Aorta (tissue), 5 donors: ENCODE results near the gene TMOD1. TPM values are rescaled to one million over a fixed set of nuclear protein-coding genes. Genes with fewer than 3 reads are reported as not detected.
A peak's percentile ranks its signal among the peaks of the same experiment; 100 is the strongest.

Experiments
- ATAC-seq: fragments of 200-7000 bp; cut with Tn5 transposase; one replicate; pipeline ENCODE4 v1.9.1; 2022; ENCODE audit warnings: moderate library complexity; ENCODE audit not compliant: low FRiP score
- DNase-seq, 2 donors: peaks; one replicate each; pipeline ENCODE4 v3.0.0-alpha.2; 2020
- H3K27ac ChIP-seq, 2 donors: one replicate each; pipeline ENCODE4 v1.5.1; 2013; ENCODE audit warnings: low read length in 2 of 2, mild to moderate bottlenecking in 2 of 2, moderate library complexity in 2 of 2, control low read depth in 1 of 2, inconsistent platforms in 1 of 2, low read depth in 1 of 2
- H3K27me3 ChIP-seq, 2 donors: one replicate each; pipeline ENCODE4 v1.6.1; 2013; ENCODE audit warnings: control low read depth in 1 of 2, low read length in 1 of 2, mild to moderate bottlenecking in 1 of 2, moderate library complexity in 1 of 2; ENCODE audit not compliant: insufficient read depth in 2 of 2, control insufficient read depth in 1 of 2
- H3K36me3 ChIP-seq, 2 donors: one replicate each; pipeline ENCODE4 v1.6.1; 2013; ENCODE audit warnings: control low read depth in 1 of 2, low read length in 1 of 2, mild to moderate bottlenecking in 1 of 2; ENCODE audit not compliant: insufficient read depth in 2 of 2, control insufficient read depth in 1 of 2
- H3K4me1 ChIP-seq, 2 donors: one replicate each; pipeline ENCODE4 v1.6.1; 2013; ENCODE audit warnings: low read length in 2 of 2, control low read depth in 1 of 2, mild to moderate bottlenecking in 1 of 2, moderate library complexity in 1 of 2; ENCODE audit not compliant: insufficient read depth in 2 of 2, control insufficient read depth in 1 of 2
- H3K4me3 ChIP-seq, 2 donors: one replicate each; pipeline ENCODE4 v1.5.1; 2013; ENCODE audit warnings: low read length in 2 of 2, control low read depth in 1 of 2, mild to moderate bottlenecking in 1 of 2
- H3K9me3 ChIP-seq: one replicate; pipeline ENCODE4 v1.6.1; 2013; ENCODE audit warnings: mild to moderate bottlenecking, low read length; ENCODE audit not compliant: control insufficient read depth
- WGBS, 2 donors: extraction: QIAGEN DNeasy Blood & Tissue Kit; methylation state at CpG; one replicate each; pipeline ENCODE4 v1.1.7; 2013; 5-methylcytosine and 5-hydroxymethylcytosine counted together
- intact Hi-C, 2 donors: fragments of 100-400 bp; cut with DNase I; formaldehyde crosslinking; loops; one replicate each; pipeline versions ENCODE4 v1.14.2 to v1.15.0; 2022
- polyA plus RNA-seq, 2 donors: library from polyadenylated mRNA; stranded (reverse); fragments of 200-250 nt; gene quantifications; one replicate each; pipeline ENCODE4 v1.2.3, GENCODE V29; 2013
- total RNA-seq, 2 donors: library from RNA; stranded (reverse); fragmentation: NEBNext Ultra II Directional; extraction: Animal tissue kit (Norgen Biotek cat#: 25700); gene quantifications; one replicate each; pipeline ENCODE4 v1.2.1, GENCODE V29; 2021
- donor health status: healthy with polysubstance abuse.
- donor health status: Bipolar disorder and iron deficiency.
- donor health status: DM: no; HTN: no; CAD: no.
- donor health status: DM: no; HTN: no; CAD: no.
- donor health status: DM: yes; HTN: yes; CAD: no.

The TMOD1 gene
- total and polyA plus RNA-seq, 4 donors = 24.5 to 102 (median 41.4) TPM

DNA sequence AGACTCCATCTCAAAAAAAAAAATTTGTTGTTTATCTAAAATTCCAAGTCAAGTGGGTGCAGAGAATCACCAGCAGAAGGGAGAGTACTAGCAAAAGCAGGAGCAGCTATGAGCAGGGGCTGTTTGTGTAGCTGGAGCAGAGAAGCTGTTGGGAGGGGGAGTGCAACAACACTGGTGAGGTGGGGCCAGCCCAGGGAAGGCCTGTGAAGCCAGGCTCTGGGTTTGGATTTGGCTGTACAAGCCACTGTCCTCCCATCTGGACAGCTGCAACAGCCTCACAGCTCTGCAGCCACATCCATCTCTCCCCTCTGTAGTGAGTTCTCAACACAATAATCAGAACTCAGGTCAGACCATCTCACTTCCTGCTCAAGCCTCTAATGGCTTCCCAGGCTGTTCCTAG, 59.4 kb downstream of the TMOD1 start:
- no peaks in the 10 kb centered on the region for H3K27me3 ChIP-seq
- no peak overlapping the region for H3K27ac ChIP-seq
- H3K4me3 ChIP-seq = no peak overlapping the region
- peaks cover 0 to 2% of the 10 kb centered on the region in 2 donors for H3K36me3 ChIP-seq
- peaks cover 0 to 5% of the 10 kb centered on the region in 2 donors for H3K4me1 ChIP-seq
- no peaks in the 10 kb centered on the region for H3K9me3 ChIP-seq
- DNase-seq (no peak), ATAC-seq (no peak)
- intact Hi-C loops = no loop called here

DNA sequence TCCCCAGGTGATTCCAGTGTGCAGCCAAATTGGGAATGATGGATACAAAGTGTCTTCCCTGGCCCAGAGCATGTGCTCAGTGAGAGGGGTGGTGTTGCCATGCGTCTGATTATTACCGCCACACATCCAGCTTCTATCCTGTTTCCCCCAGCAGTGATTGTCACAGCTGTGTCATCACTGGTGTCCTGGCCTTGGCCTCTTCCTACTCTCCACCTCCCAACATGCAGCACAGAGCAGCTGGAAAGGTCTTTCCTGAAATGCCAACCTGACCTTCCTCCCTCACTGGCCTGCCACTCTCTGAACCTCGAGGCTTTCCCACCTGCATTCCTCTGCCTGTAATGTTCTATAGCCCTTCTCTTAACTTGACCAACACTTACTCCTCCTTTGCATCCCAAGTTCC, 60.0 kb downstream of the TMOD1 start:
- Histone ChIP-seq H3K9me3 (no peaks in the 10 kb centered on the region), H3K27ac (no peak overlapping the region), H3K4me1 (peaks cover 0 to 4% of the 10 kb centered on the region in 2 donors), H3K36me3 (peaks cover 0 to 3% of the 10 kb centered on the region in 2 donors), H3K27me3 (no peaks in the 10 kb centered on the region), H3K4me3 (no peak overlapping the region)
- ATAC-seq (no peak), DNase-seq (no peak)
- intact Hi-C loops = no loop called here
- WGBS, 2 donors = 89 to 95% methylated on average over 3 of the region's 3 CpGs

DNA sequence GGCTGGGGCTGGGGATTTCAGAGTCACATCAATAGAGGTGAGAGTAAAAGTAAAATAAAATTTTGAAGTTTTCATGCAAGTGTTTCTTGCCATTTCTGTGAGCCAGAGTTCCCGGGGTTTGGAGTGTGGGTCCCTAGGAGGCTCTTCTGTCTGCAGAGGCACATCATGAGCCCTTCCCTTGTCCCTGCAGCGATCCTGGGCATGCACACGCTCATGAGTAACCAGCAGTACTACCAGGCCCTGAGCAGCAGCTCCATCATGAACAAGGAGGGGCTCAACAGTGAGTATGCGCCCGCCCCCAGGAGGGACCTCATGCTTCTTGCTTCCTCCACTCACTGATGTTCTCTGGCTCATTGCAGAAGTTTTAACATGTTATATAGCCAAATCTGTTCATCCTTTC, 61.1 kb downstream of the TMOD1 start:
- Histone ChIP-seq H3K9me3 (no peaks in the 10 kb centered on the region), H3K4me3 (no peak overlapping the region), H3K27ac (no peak overlapping the region), H3K4me1 (peaks cover 0 to 4% of the 10 kb centered on the region in 2 donors), H3K36me3 (peaks cover 0 to 3% of the 10 kb centered on the region in 2 donors), H3K27me3 (no peaks in the 10 kb centered on the region)
- 90 to 95% methylated on average over 5 of the region's 5 CpGs for WGBS, 2 donors
- DNase-seq (no peak), ATAC-seq (no peak)
- intact Hi-C loops = loop anchor here in 1 of 2 donors (2.0 kb wide), 1 partner anchor 62 kb away; the partner anchor contains the start of gene TMOD1

DNA sequence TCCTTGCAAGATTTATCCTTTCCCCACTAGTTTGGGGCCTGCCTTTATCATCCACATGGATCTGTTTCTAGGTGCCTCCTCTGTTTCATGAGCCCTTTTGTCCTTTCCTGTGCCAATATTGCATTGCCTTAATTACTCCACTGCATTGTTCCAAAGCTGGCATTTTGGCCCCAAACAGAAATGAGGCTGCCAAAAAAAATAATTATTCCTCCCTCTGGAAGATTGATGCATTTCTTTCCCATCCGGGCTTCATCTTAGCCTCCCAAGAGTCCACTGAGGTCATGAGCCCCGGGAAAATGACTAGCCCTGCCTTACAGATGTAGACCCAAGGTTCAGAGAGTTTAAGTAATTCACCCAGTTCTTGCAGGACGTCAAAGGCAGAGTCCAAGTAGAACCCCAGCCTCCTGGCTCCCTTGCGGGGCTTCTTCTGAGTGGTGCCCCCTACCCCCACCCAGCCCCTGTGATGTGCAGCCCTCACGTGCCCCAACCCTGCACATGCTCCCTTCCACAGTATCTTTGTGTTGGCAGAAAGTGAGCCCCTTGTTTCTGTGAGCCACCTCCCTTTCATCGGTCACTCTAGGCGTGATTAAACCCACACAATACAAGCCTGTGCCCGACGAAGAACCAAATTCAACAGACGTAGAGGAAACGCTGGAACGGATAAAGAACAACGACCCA, 62.1 kb downstream of the TMOD1 start:
- Histone ChIP-seq H3K9me3 (no peaks in the 10 kb centered on the region), H3K4me3 (no peak overlapping the region), H3K4me1 (peaks cover 0 to 2% of the 10 kb centered on the region in 2 donors), H3K27me3 (no peaks in the 10 kb centered on the region), H3K27ac (peak overlapping the region in 1 of 2 donors; percentile 66), H3K36me3 (peaks cover 0 to 3% of the 10 kb centered on the region in 2 donors)
- ATAC-seq = peak; percentile 45
- 13 to 20% methylated on average over 13 of the region's 13 CpGs for WGBS, 2 donors
- no peak for DNase-seq
- intact Hi-C loops = loop anchor here in 1 of 2 donors (2.0 kb wide), 1 partner anchor 63 kb away; the partner anchor contains the start of gene TMOD1

DNA sequence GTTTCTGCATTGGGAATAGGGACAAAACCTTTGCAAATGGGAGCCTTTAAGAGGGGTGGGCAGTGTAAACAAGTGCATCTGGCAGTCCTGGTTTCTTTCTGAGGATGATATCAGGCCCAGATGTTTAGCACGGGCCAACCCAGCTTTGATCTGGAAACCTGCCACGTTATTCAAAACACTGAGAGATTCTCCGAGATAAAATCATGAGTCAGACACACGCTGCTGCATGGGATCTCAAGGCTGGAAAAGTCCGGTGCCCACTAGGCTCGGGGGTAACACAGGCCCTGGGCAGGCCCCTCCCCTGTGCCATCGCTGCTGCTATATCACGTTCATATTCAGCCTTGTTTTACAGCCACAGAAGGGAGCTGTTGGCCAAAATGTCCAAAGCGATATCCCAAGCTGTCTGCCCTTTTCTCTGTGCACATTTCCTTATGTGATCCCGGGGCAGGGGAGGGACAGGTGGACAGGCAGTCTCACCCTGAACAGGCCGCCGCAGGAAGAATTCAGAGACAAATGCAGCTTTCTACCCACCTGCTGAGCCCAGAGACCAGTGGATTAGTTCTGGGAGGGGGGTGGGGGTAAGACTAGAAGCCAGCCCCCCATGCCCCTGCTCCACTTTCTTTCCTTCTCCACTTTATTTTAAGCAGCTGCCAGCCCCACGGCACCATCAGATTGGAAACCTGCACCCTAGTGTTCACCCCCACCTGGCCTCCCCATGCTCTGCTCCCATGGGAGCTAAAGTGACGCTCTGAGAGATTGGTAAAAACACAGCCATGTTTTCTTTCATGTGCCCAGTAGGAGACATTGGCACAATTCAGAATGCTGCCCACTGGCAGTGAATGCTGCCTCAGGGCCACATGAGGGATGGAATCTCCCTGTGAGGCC, 63.1 kb downstream of the TMOD1 start:
- intact Hi-C loops = no loop called here
- Histone ChIP-seq H3K27me3 (no peaks in the 10 kb centered on the region), H3K4me3 (no peak overlapping the region), H3K36me3 (peaks cover 0 to 5% of the 10 kb centered on the region in 2 donors), H3K9me3 (no peaks in the 10 kb centered on the region), H3K4me1 (peaks cover 0 to 2% of the 10 kb centered on the region in 2 donors), H3K27ac (peak overlapping the region in 1 of 2 donors; percentile 66)
- WGBS, 2 donors = 25 to 30% methylated on average over 14 of the region's 14 CpGs
- ATAC-seq (peak; percentile 73), DNase-seq (no peak)

DNA sequence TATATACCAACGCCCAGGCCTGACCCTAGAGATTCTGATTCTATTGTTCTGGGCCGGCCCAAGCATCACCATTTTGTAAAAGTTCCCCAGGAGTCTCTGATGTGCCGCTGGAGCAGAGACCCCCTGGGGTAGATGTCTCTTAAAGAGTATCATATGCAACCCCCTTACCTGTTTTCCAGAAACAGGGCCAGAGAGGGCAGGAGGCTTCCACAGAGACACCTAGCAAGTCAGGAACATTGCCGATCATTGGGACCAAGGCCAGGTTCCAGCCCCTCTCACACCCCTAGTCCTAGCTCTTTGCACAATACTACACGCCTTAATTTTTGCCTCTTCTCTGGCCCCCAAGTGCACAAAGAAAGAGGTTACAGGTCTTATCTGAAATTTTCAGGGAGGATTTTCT, 63.8 kb downstream of the TMOD1 start:
- H3K27ac ChIP-seq = no peak overlapping the region
- no peaks in the 10 kb centered on the region for H3K27me3 ChIP-seq
- H3K4me1 ChIP-seq = peaks cover 0 to 2% of the 10 kb centered on the region in 2 donors
- peaks cover 1 to 5% of the 10 kb centered on the region in 2 donors for H3K36me3 ChIP-seq
- no peak overlapping the region for H3K4me3 ChIP-seq
- no peak for ATAC-seq
- 86 to 96% methylated on average over 5 of the region's 5 CpGs for WGBS, 2 donors
- DNase-seq = no peak
- H3K9me3 ChIP-seq = no peaks in the 10 kb centered on the region
- intact Hi-C loops = no loop called here

DNA sequence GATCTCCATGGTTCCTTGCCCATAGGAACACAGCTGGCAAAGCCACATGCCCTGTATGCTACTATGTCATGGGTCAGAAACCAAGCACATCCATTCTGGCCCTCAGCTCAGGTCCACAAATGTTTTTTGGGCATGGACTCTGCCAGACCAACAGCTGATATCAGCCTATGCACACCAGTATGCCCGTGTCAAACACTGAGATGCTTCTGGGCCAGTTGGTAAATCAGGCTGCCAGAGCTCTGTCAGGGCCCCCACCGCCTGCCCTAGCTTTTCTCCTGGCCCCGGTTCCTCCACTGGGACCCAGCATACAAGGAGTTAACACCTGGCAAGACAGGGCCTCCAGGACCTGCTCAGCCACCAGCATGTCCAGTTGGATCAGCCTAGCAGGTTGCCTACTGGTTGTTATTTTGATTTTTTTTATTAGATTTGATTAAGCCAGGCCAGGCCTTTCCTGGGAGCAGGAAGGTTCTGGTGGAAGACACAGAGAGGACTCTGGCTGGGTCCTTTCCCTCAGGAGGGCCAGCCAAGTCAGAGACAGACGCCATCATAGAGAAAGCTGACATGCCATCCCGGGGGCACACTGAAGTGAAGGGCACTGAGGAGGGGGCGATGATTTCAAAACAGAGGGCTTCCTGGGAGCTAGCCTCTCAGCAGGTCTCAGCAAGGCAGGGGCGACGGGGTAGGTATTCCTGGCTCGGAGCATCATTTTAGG, 65.9 kb downstream of the TMOD1 start:
- H3K9me3 ChIP-seq = no peaks in the 10 kb centered on the region
- H3K4me3 ChIP-seq = no peak overlapping the region
- 71 to 78% methylated on average over 9 of the region's 9 CpGs for WGBS, 2 donors
- peaks cover 0 to 2% of the 10 kb centered on the region in 2 donors for H3K4me1 ChIP-seq
- intact Hi-C loops = no loop called here
- H3K27me3 ChIP-seq = no peaks in the 10 kb centered on the region
- H3K27ac ChIP-seq = no peak overlapping the region
- H3K36me3 ChIP-seq = peaks cover 4 to 7% of the 10 kb centered on the region in 2 donors
- DNase-seq (no peak), ATAC-seq (no peak)

DNA sequence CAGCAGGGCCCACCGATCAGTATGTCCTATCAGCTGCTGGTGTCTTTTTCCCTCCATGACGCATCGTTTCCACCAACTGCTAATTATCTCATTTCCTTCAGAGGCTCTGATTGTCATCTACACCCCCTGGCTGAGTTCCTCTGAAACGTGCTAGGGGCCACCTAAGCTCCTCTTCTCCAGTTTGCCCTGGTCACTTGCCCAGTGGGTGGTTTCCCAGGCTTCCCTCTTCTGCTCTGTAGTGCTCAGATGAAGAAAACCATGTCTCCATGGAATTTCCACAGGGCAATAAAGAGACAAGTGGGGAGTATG, 66.4 kb downstream of the TMOD1 start:
- peaks cover 4 to 7% of the 10 kb centered on the region in 2 donors for H3K36me3 ChIP-seq
- intact Hi-C loops = no loop called here
- H3K9me3 ChIP-seq = no peaks in the 10 kb centered on the region
- 89 to 98% methylated on average over 4 of the region's 4 CpGs for WGBS, 2 donors
- H3K27ac ChIP-seq = no peak overlapping the region
- ATAC-seq = no peak
- peaks cover 0 to 2% of the 10 kb centered on the region in 2 donors for H3K4me1 ChIP-seq
- no peak for DNase-seq
- no peaks in the 10 kb centered on the region for H3K27me3 ChIP-seq
- H3K4me3 ChIP-seq = no peak overlapping the region
